GM12878 (cell line): ENCODE measurements around the gene UBE2J2. TPM values are rescaled to one million over a fixed set of nuclear protein-coding genes. Genes with fewer than 3 reads are reported as not detected.

Experiments used
- ATAC-seq: fragments of 200-7000 bp; cut with Tn5 transposase; 3 replicates; pipeline ENCODE4 v1.9.1; 2020; ENCODE audit warnings: mild to moderate bottlenecking, moderate library complexity
- BruUV-seq: library from RNA; stranded (reverse); fragments of 400-500 nt; replicated peaks from 2 replicates; lab custom pipeline; 2021; lab: Mats Ljungman, UMichigan
- CTCF ChIA-PET: fragments of 300-600 bp; sonication (Branson Sonifier 250); formaldehyde crosslinking; extraction: SDS; loops from one replicate; lab custom pipeline; 2021; ENCODE audit warnings: inconsistent platforms; lab: Yijun Ruan, JAX
- POLR2A ChIA-PET: fragments of 350-600 bp; formaldehyde crosslinking; extraction: SDS; loops from one replicate; lab custom pipeline; 2021; ENCODE audit warnings: inconsistent platforms; lab: Charles Lee
- RAD21 ChIA-PET: fragments of 300-600 bp; sonication (Branson Sonifier 250); formaldehyde crosslinking; loops from one replicate; lab custom pipeline; 2023; ENCODE audit warnings: antibody characterized with exemption; ENCODE audit not compliant: unreplicated experiment; lab: Charles Lee
- SMC1A ChIA-PET: fragments of 300-600 bp; sonication (Branson Sonifier 250); formaldehyde crosslinking; loops from one replicate; lab custom pipeline; 2023; ENCODE audit not compliant: unreplicated experiment, uncharacterized antibody; lab: Charles Lee
- DNase-seq: peaks from one replicate; pipeline ENCODE4 v3.0.0-alpha.2; 2011; ENCODE audit warnings: low read depth, low spot score
- FAIRE-seq: peaks from 3 replicates; lab custom pipeline; 2011; peaks lifted over from hg19 to GRCh38; lab: Jason Lieb, UNC
- H2AFZ ChIP-seq: 2 replicates; pipeline ENCODE4 v1.6.0; 2011; ENCODE audit warnings: low read depth, low read length, control low read depth; ENCODE audit not compliant: control insufficient read depth
- H3K27ac ChIP-seq: 2 replicates; pipeline ENCODE4 v1.5.1; 2011; ENCODE audit warnings: control low read depth; ENCODE audit not compliant: control insufficient read depth, insufficient read depth
- H3K27me3 ChIP-seq, 2 experiments: replicated peaks in 1 of 2; 2 replicates each; pipeline versions ENCODE4 v1.6.0 to v1.6.1; 2011; ENCODE audit warnings: low read length in 1 of 2; ENCODE audit not compliant: control insufficient read depth in 2 of 2, insufficient read depth in 2 of 2
- H3K36me3 ChIP-seq, 2 experiments: 2 replicates each; pipeline ENCODE4 v1.5.1; 2011; ENCODE audit warnings: low read length in 1 of 2; ENCODE audit not compliant: control insufficient read depth in 2 of 2, insufficient read depth in 2 of 2
- H3K4me1 ChIP-seq: 2 replicates; pipeline ENCODE4 v1.6.1; 2011; ENCODE audit warnings: mild to moderate bottlenecking, low read length, moderate library complexity, mixed read lengths; ENCODE audit not compliant: control insufficient read depth, insufficient read depth
- H3K4me2 ChIP-seq: 2 replicates; pipeline ENCODE4 v1.6.0; 2011; ENCODE audit warnings: control low read depth; ENCODE audit not compliant: control insufficient read depth, insufficient read depth
- H3K4me3 ChIP-seq: fragments of 200-600 bp; sonication (generic); 2 replicates; pipeline ENCODE4 v1.5.1; 2016
- H3K79me2 ChIP-seq: 2 replicates; pipeline ENCODE4 v1.6.0; 2011; ENCODE audit warnings: low read length; ENCODE audit not compliant: control insufficient read depth, insufficient read depth
- H3K9ac ChIP-seq: 2 replicates; pipeline ENCODE4 v1.8.0; 2011; ENCODE audit warnings: low read length, control low read depth, mixed read lengths; ENCODE audit not compliant: control insufficient read depth, insufficient read depth
- H3K9me3 ChIP-seq: replicated peaks from 3 replicates; pipeline ENCODE4 v1.5.1; 2011; ENCODE audit warnings: mild to moderate bottlenecking, low read length; ENCODE audit not compliant: control insufficient read depth, insufficient read depth
- H4K20me1 ChIP-seq: 2 replicates; pipeline ENCODE4 v1.6.0; 2011; ENCODE audit not compliant: control insufficient read depth, insufficient read depth
- ASH2L ChIP-seq: fragments of 300-600, 200-600 bp; sonication (generic); IDR thresholded peaks from 2 replicates; pipeline ENCODE4 v1.6.1; 2017; ENCODE audit warnings: low read depth, mild to moderate bottlenecking, borderline replicate concordance
- BHLHE40 ChIP-seq, 2 experiments: fragments of 450-650 bp in 1 of 2; IDR thresholded peaks; 2 replicates each; pipeline ENCODE4 v1.6.1; 2011 to 2017; ENCODE audit warnings: low read depth in 2 of 2, borderline replicate concordance in 1 of 2, improper control_type of control experiment in 1 of 2, low read length in 1 of 2, mild to moderate bottlenecking in 1 of 2
- CREM ChIP-seq: IDR thresholded peaks from 2 replicates; pipeline ENCODE4 v1.6.1; 2014; ENCODE audit warnings: antibody characterized with exemption, low read depth
- EGR1 ChIP-seq, 2 experiments: IDR thresholded peaks; 1 replicate in 1 of 2; 2 replicates in 1 of 2; pipeline ENCODE4 v1.6.1; 2011 to 2012; ENCODE audit warnings: low read depth in 2 of 2, low read length in 2 of 2, borderline replicate concordance in 1 of 2, mild to moderate bottlenecking in 1 of 2, moderate library complexity in 1 of 2
- GATAD2B ChIP-seq: fragments of 450-650 bp; conservative IDR thresholded peaks from 2 replicates; pipeline ENCODE4 v1.6.1; 2017; ENCODE audit warnings: low read depth, mild to moderate bottlenecking, moderate library complexity
- NBN ChIP-seq: fragments of 450-650 bp; IDR thresholded peaks from 2 replicates; pipeline ENCODE4 v1.6.1; 2016
- NKRF ChIP-seq: fragments of 450-650 bp; conservative IDR thresholded peaks from 2 replicates; pipeline ENCODE4 v1.6.1; 2017; ENCODE audit warnings: mild to moderate bottlenecking, moderate library complexity
- NR2F1 ChIP-seq: fragments of 450-650 bp; conservative IDR thresholded peaks from 2 replicates; pipeline ENCODE4 v1.6.1; 2017; ENCODE audit warnings: mild to moderate bottlenecking
- POLR2AphosphoS2 ChIP-seq: IDR thresholded peaks from 2 replicates; pipeline ENCODE4 v1.6.1; 2011; ENCODE audit warnings: low read depth, mild to moderate bottlenecking, low read length, improper control_type of control experiment, moderate library complexity
- ZBTB4 ChIP-seq: fragments of 450-650 bp; formaldehyde crosslinking; IDR thresholded peaks from 2 replicates; pipeline ENCODE4 v1.4.0; 2022; ENCODE audit warnings: mild to moderate bottlenecking, moderate library complexity
- WGBS: methylation state at CpG from one replicate; pipeline ENCODE4 v1.1.6; 2016; ENCODE audit warnings: low lambda C conversion rate; ENCODE audit not compliant: insufficient replicate concordance, insufficient coverage; ENCODE audit errors: missing lambda C conversion rate; 5-methylcytosine and 5-hydroxymethylcytosine counted together
- in situ Hi-C: fragments of 300-500 bp; cut with MboI; formaldehyde crosslinking; loops from 9 replicates; pipeline ENCODE4 v1.14.3; 2018; ENCODE audit warnings: mixed read lengths
- intact Hi-C: fragments of 100-400 bp; cut with micrococcal nuclease; formaldehyde crosslinking; loops from one replicate; pipeline ENCODE4 v1.14.2; 2022; ENCODE audit not compliant: unreplicated experiment
- polyA plus RNA-seq, 11 experiments: library from polyadenylated mRNA; depleted of rRNA in 4 of 11; unstranded in 6 of 11; stranded (reverse) in 5 of 11; fragments of >200 nt; fragmentation: Nextera tagmentation in 4 of 11; fragmentation: Illumina TruSeq in 1 of 11; extraction: Ambion mirVana in 4 of 11; extraction: Trizol in 1 of 11; gene quantifications; 1 replicate in 1 of 11; 2 replicates in 10 of 11; pipeline versions ENCODE4 v1.2.1 to v1.2.3, GENCODE V29; 2011 to 2016; ENCODE audit warnings: inconsistent platforms in 2 of 11, missing spikeins in 2 of 11, low read depth in 1 of 11
- total RNA-seq, 4 experiments: library from RNA; depleted of rRNA in 3 of 4; stranded (reverse); fragments of >200 nt in 3 of 4; fragmentation: Illumina TruSeq in 1 of 4; extraction: Trizol in 1 of 4; gene quantifications; 2 replicates each; pipeline versions ENCODE4 v1.2.1 to v1.2.3, GENCODE V29; 2013 to 2021
- TF ChIP-seq, protein P1 (sequence below): fragments of 450-650 bp; IDR thresholded peaks from 2 replicates; pipeline ENCODE4 v1.6.1; 2016; ENCODE audit warnings: mild to moderate bottlenecking

Gene UBE2J2
- total and polyA plus RNA-seq, 10 of the 15 experiments (the other 5 are each of a cell fraction or from before 2014, with no cell fraction given) = 0.72 to 70.5 (median 49.2) TPM

DNA sequence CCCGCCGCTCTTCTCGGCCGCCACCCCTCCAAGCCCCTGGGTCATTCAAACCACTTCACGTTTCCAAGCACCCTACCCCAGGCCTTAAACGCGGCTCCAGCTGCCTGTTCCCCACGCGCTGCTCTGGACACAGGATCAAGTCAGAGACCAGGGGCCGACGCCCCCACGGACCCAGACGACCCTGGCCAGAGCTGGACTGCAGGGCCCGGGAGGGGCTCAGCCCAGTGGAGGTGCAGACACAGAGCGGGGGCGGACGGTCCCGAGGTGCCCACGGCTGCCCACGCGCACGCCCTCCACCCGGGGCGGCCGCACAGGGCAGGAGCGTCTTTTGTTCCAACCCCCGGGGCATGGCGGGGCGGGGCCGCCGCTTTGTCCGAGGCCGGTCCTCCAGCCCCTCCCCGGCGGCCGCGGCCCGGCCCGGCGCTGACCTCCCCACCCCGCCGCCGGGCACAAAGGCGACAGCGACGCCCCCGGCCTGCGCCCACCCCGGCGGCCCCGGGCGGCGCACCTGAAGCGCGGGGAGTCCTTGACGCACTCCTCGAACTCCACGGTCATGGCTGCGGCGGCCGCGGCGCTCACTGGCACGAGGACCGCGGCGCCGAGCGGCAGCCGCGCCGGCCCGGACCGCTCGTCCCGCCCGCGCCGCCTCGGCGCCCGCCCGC is 33.7 kb upstream of the UBE2J2 start:
- ChIA-PET RAD21 (no interaction called here), CTCF (interaction anchor here (1.0 kb wide), 1 partner anchor 198 kb away, joined by 3 read pairs; no protein-coding TSS in a partner anchor), POLR2A (interaction anchor here (0.6 kb wide), 1 partner anchor 76 kb away, joined by 3 read pairs; no protein-coding TSS in a partner anchor), SMC1A (no interaction called here)
- H3K36me3 ChIP-seq = peaks cover 0 to 9% of the 10 kb centered on the region in 2 experiments; a peak in 3 of 4 replicates
- WGBS = 0% methylated on average over 32 of the region's 83 CpGs
- DNase-seq = no peak
- peak overlapping the region; percentile 75 for H3K9ac ChIP-seq
- no peak for ATAC-seq
- peak overlapping the region; percentile 29 for H2AFZ ChIP-seq
- in situ Hi-C loops (no loop called here), intact Hi-C loops (loop anchor here (5.0 kb wide), 1 partner anchor 190 kb away; the partner anchor contains the start of gene C1orf159)
- peaks cover 27% of the 10 kb centered on the region for H3K4me1 ChIP-seq
- H3K4me2 ChIP-seq = peak overlapping the region; percentile 99
- no peaks in the 10 kb centered on the region for H4K20me1 ChIP-seq
- no peaks in the 10 kb centered on the region for H3K27me3 ChIP-seq
- FAIRE-seq = no peak
- no TSS peak for BruUV-seq
- H3K79me2 ChIP-seq = peaks cover 26% of the 10 kb centered on the region
- TF ChIP-seq NBN (no peak), NR2F1 (peak; percentile 51), NKRF (peak; percentile 28; the same call in 1 of the 2 replicates), ZBTB4 (no peak), EGR1 (IDR thresholded peaks at IDR 0.05; ENCODE audit: borderline replicate concordance in 1 of 2, low read depth in 2 of 2, low read length in 2 of 2) (peak in 1 of 2 experiments; percentile 63; a peak in 1 of 3 replicates), POLR2AphosphoS2 (no peak), ASH2L (no peak), GATAD2B (peak; percentile 19), BHLHE40 (IDR thresholded peaks at IDR 0.05; ENCODE audit: borderline replicate concordance in 1 of 2, low read depth in 2 of 2, low read length in 1 of 2) (no peak; a peak in 1 of 4 replicates), CREM (no peak)
- TF ChIP-seq, protein P1, sequence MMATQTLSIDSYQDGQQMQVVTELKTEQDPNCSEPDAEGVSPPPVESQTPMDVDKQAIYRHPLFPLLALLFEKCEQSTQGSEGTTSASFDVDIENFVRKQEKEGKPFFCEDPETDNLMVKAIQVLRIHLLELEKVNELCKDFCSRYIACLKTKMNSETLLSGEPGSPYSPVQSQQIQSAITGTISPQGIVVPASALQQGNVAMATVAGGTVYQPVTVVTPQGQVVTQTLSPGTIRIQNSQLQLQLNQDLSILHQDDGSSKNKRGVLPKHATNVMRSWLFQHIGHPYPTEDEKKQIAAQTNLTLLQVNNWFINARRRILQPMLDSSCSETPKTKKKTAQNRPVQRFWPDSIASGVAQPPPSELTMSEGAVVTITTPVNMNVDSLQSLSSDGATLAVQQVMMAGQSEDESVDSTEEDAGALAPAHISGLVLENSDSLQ = no peak
- H3K27ac ChIP-seq = peak overlapping the region; percentile 39; the same call in 1 of the 2 replicates
- H3K4me3 ChIP-seq = peak overlapping the region; percentile 84
- H3K9me3 ChIP-seq = no peaks in the 10 kb centered on the region
